HG03159 (cell line): ENCODE data around the gene TOMM20.

Experiments used
- ATAC-seq: cut with Tn5 transposase; IDR thresholded peaks from one replicate; pipeline ENCODE4 v1.9.1; 2021; ENCODE audit warnings: mild to moderate bottlenecking, moderate library complexity; ENCODE audit not compliant: unreplicated experiment

TOMM20 gene

DNA sequence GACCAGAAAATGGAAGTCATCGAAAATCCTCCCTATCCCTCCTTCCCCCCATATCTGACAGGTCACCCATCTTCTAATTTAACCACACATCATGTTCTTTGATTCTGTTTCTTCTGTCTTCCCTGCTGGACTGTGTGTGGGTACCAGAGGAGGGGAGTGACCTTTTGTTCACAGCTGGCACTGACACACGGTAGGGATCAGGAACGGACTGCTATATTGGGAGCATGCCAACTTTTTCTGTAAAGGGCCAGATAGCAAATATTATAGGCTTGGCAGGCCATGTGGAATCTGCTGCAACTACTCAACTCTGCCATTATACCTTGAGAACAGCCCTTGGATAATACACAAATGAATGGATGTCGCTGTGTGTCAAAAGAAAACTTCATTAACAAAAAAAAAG lies 7.5 kb upstream of the TOMM20 start:
- ATAC-seq, result no peak

- ATAC-seq, result no peak
These were observed 5.5 kb upstream of the TOMM20 start for GRCh38 chr1:235134171-235134570.

- ATAC-seq, result no peak
These were observed 4.4 kb upstream of the TOMM20 start for GRCh38 chr1:235133086-235133485.

- ATAC-seq, result no peak
These were observed 3.3 kb upstream of the TOMM20 start for GRCh38 chr1:235131961-235132360.

DNA sequence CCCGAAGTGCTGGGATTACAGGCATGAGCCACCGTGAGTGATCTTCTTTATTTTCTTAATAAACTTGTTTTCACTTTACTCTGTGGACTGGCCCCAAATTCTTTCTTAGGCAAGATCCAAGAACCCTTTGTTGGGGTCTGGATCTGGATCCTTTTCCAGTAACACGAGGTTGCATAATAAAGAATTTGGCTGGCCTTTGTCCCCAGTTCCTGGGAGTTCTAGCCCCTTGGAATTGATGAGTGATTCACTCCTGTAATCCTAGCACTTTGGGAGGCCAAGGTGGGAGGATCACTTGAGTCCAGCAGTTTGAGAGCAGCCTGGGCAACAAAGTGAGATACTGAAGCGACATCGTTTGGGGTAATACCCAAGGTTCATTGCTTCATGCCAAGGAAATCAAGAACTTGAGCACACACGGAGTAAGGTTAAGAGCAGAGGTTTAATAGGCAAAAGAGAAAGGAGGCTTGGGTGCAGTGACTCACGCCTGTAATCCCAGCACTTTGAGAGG lies 2.2 kb upstream of the TOMM20 start:
- no peak for ATAC-seq

GRCh38 chr1:235129774-235130570 lies 1.3 kb upstream of the TOMM20 start:
- ATAC-seq, result no peak

DNA sequence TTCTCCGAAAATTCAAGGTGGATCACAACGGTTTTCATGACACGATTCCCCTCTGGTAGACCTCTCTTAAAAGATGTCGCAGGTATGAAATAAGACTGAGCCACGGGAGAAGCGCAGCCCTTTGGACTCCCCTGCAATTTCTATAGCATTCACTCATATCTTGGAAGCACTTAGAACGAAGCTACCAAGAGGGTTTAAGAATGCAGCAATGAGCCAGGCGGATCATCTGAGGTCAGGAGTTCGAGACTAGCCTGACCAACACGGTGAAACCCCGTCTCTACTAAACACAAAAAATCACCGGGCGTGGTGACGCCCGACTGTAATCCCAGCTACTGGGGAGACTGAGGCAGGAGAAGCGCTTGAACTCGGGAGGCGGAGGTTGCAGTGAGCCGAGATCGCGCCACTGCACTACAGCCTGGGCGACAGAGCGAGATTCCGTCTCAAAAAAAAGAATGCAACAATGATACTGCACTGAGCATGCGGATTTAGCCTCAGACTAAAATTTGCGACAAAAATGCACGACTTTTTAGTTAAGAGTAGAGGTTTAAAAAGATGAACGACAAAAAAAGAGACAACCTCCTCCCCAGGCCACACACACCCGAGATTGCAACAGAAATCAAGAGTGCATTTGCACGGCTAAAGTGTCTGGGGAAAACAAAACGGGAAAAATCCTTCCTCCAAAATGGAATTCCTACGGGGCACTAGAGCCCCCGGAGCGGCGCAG lies 743 bp downstream of the TOMM20 start:
- ATAC-seq, result no peak

- no peak for ATAC-seq
These were observed 1.4 kb downstream of the TOMM20 start for GRCh38 chr1:235127203-235127602.

DNA sequence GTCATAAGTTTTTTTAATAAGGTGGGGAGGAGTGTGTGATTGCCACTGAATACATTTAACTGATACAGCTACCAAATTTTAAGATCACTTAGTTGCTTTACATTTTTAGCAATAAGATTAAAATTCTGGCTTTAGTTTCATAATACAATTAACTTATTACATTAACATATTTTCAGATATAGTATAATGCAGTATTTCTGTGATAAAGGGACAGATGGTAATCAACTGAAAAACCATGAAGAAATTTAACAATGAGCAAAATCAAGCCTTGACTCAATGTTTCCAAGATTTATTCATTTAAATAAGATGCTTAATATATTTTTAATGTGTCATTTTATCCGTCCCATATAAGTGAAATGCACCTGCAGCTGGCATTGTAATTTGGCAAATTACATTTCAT lies 4.0 kb downstream of the TOMM20 start:
- ATAC-seq, result no peak

- ATAC-seq, result no peak
These were observed 4.5 kb downstream of the TOMM20 start for GRCh38 chr1:235124111-235124510.

DNA sequence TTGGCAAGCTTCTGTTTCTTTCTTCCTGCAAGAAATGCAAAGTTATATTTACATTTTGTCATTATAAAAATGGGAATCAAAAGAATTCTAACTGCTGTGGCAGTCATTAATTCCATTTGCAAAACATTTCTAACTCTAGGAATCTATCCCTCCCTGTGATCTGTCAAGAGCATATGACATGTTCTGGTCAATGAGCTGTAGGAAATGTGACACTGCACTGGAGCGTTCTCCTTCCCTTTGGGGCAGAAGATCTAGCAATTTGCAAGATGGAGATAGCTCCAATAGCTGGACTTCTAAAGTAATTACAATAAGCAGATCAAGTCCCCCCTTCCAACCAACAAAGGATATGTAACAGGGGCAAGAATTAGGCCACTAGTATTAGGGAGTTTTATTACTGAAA lies 6.3 kb downstream of the TOMM20 start:
- no peak for ATAC-seq

DNA sequence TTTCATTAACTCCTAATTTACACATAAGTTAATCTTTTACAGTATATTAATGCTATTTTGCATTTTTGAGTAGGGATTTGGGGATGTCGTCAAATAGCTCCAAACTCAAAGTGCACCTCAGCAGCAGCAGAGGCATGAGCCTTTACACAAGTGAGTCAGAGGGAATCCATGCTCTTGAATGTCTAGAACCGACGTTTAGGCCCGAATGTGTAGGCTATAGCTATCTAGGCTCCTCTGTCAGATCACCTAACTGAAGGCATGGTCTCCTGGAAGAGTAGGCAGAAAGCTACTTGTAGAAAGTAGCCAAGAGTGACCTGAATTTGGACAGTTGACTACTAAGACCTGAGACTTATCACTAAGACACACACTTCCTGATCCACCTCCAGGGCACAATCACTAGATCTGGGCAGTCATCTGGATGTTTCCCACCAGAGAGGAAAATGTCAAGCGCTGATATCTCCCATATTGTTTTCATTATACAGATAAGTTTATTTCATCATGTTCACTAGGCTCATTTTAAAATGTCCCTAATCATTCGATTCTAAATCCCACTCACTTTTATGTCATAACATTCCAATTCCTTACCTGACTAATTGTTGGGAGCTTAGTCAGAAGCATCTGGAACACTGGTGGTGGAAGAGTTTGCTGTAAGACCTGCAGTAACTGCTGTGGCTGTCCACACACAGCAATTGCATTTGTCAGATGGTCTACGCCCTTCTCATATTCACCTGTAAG lies 15.3 kb downstream of the TOMM20 start:
- ATAC-seq, result no peak

DNA sequence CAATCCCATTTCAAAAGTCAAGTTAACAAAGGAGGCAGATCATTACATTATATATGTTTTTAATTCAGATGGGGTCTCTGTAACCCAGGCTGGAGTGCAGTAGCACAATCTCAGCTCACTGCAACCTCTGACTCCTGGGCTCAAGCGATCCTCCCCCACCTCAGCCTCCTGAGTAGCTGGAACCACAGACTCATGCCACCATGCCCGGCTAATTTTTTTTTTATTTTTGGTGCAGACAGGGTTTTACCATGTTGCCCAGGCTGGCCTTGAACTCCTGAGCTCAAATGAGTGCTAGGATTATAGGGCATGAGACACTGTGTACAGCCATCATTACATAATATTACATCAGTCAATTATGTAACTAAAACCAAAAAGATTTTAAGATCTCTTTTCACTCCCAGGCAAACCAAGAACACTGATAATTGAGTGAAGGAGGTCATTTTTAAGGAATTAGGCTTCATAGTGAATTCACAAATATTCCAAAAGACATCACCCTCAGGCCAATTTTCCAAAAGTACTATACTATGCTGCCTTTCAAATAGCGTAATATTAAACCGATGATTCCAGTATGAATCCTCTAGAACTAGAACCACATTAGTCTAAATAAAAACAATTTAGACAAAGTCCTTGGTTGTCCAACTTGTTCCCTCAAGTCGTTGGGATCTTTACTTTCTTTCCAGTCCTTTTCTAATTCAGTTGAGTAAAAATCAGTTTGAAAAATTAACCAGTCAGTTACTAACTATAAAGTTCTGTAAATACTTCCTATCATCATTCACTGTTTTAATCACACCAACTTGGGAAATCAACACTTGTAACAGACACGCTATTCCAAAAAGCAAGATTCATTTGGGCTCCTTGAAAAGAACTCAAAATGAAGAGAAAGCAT lies 16.1 kb downstream of the TOMM20 start:
- ATAC-seq, result no peak

GRCh38 chr1:235111107-235111506 lies 17.5 kb downstream of the TOMM20 start:
- ATAC-seq, result no peak

DNA sequence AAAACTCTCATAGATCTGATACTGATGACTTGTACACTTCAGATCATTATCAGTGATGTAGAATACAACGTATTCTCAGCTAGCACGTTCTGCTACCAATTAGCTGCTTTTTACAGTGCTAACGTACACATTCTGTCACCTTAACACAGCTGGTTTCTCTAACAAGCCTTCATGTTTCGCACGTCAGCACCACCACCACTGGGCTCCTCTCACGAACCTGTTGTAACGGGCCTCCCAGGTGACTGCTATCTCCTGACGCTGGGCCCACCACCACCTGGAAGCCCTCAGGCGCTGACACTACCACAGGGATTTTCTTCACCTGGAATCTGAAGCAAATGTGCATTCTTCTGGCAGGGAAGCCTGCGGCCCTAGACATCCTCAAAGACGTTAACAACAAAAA lies 19.8 kb downstream of the TOMM20 start:
- ATAC-seq, result no peak

GRCh38 chr1:235108185-235108593 lies 20.4 kb downstream of the TOMM20 start:
- ATAC-seq, result no peak

DNA sequence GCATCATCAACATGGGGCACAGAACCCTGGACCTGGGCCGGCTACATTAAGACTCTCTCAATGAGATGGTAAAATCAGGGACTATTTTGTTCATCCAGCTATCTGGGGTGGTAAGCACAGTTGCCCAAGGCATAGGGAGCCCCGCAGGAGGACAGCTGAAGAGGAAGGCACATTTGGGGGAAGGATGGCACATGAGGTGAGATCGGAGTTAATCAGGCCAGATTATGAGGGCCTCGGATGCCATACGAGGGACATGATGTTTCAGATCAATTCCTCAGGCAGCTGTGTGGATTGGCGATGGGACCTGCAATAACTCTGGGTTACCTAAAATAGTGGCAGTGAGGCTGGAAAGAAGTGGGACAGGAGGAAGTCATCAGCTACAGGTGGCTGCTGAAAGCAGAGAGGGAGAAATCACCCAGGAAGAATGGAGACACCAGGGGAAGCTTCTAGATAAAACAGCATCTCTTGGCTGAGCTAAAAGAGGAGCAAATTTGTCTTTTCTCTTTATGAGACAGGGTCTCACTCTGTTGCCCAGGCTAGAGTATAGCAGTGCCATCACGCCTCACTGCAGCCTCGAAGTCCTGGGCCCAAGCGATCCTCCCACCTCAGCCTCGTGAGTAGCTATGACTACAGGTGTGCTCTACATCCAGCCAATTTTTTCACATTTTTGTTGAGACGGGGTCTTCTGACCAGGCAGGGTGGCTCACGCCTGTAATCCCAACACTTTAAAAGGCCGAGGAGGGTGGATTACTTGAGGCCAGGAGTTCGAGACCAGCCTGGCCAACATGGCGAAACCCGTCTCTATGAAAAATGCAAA lies 21.1 kb downstream of the TOMM20 start:
- no peak for ATAC-seq

DNA sequence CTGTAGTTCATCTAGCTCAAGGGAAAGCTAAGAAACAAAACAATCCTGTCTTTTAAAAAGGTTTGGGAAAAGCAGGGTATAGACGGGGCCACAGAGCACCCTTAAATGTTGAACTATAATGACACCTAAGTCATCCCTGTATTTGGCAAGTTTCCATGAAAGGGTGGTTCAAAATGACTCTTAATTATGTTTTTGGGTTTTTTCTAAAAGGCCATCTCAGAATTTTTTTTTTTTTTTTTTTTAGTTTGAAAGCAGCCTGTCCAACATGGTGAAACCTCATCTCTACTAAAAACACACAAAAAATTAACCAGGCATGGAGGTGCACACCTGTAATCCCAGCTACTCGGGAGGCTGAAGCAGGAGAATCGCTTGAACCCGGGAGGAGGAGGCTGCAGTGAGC lies 22.2 kb downstream of the TOMM20 start:
- no peak for ATAC-seq
